Activated T-cell treated with anti-CD3 and anti-CD28 coated beads, Interleukin-2, amount 50 U/mL, for 24 hours (primary cell): ENCODE results near the gene DMGDH.
"Not testable (repeated sequence)": the region's sequence is repeated elsewhere in the genome, so short reads cannot be mapped to it uniquely, and the experiment has no call there.

Source experiments
- DNase-seq: peaks from one replicate; pipeline ENCODE4 v3.0.0-alpha.2; 2020
- H3K27ac Mint-ChIP-seq: 2 replicates; pipeline ENCODE4 v1.8.0; 2020; ENCODE audit warnings: mild to moderate bottlenecking, mixed read lengths
- H3K27me3 Mint-ChIP-seq: 2 replicates; pipeline ENCODE4 v1.8.0; 2020; ENCODE audit warnings: mixed read lengths
- H3K36me3 Mint-ChIP-seq: 2 replicates; pipeline ENCODE4 v1.8.0; 2020; ENCODE audit warnings: low read depth, mixed read lengths
- H3K4me1 Mint-ChIP-seq: 2 replicates; pipeline ENCODE4 v1.8.0; 2020; ENCODE audit warnings: low read depth, mixed read lengths
- H3K4me3 Mint-ChIP-seq: 2 replicates; pipeline ENCODE4 v1.8.0; 2020; ENCODE audit warnings: mild to moderate bottlenecking, moderate library complexity, mixed read lengths
- H3K9me3 Mint-ChIP-seq: 2 replicates; pipeline ENCODE4 v1.8.0; 2020; ENCODE audit warnings: mixed read lengths

The DMGDH gene

GRCh38 chr5:78984439-78985115 is 84.9 kb downstream of the DMGDH start:
- Mint-ChIP-seq H3K4me1 (peaks cover 47% of the 10 kb centered on the region), H3K27ac (peak overlapping the region; percentile 94), H3K4me3 (peak overlapping the region; percentile 87), H3K36me3 (peaks cover 2% of the 10 kb centered on the region), H3K9me3 (no peaks in the 10 kb centered on the region), H3K27me3 (no peaks in the 10 kb centered on the region)
- DNase-seq: peak; percentile 88

DNA sequence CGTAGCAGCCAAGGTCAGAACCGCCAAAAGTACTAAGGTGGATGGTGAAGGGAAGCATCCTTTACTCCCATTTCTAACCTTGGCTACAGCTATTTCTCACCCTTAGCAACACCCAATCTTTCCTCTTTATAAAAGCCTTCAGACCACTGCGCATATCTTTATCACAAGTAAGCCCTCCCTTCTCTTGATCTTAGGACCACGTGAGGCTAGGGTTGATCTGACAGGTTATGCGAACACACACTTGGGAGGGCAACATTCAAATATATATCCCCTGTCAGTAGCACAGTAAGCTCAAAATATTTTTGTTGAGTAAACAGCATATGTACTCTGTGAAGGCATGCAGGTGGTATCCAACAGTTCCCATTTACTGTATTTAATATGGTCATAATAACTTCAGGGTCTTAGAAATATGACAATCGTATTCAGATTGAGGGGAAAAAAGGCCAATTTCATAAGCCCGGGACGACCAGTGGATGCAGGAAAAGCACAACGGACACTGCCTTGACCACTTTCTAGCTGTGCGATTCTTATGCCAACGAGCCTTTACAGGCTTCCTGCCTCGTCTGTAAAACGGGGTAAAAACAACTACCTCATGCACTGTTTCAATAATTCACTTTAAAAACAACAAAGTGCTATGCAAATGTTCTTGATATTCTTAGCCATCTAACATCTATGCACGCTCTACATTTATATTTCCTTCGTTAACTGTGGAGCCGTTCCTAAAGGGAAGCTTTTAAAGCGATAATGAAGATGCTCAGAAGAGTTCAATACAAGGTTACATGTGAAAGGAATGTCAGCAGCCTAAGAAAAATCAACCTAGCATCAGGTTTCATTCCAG is 85.7 kb downstream of the DMGDH start:
- H3K27me3 Mint-ChIP-seq: no peaks in the 10 kb centered on the region
- H3K27ac Mint-ChIP-seq: peak overlapping the region; percentile 94
- no peak for DNase-seq
- peak overlapping the region; percentile 87 for H3K4me3 Mint-ChIP-seq
- no peaks in the 10 kb centered on the region for H3K9me3 Mint-ChIP-seq
- peaks cover 2% of the 10 kb centered on the region for H3K36me3 Mint-ChIP-seq
- H3K4me1 Mint-ChIP-seq: peaks cover 54% of the 10 kb centered on the region

DNA sequence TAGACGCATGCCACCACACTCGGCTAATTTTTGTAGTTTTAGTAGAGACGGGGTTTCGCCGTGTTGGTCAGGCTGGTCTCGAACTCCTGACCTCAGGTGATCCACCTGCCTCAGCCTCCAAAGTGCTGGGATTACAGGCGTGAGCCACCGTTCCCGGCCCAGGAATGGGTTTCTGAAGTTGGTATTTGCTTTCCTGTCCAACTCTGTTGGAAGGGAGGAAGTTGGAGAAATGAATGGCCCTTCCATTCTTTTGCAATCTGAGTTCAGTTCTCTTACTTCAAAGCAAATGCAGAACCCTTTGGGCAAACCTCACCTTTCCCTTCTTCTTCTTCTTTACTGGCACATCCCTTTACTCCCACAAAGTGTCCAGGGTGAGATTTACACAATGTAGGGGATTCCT is 86.3 kb downstream of the DMGDH start:
- Mint-ChIP-seq H3K4me1 (peaks cover 52% of the 10 kb centered on the region), H3K4me3 (peak overlapping the region; percentile 87)
- DNase-seq, H3K36me3 Mint-ChIP-seq, H3K27me3 Mint-ChIP-seq, H3K9me3 Mint-ChIP-seq, H3K27ac Mint-ChIP-seq: not testable (repeated sequence)

- Mint-ChIP-seq H3K27me3 (no peaks in the 10 kb centered on the region), H3K4me1 (peaks cover 38% of the 10 kb centered on the region), H3K27ac (no peak overlapping the region), H3K9me3 (no peaks in the 10 kb centered on the region), H3K4me3 (no peak overlapping the region), H3K36me3 (no peaks in the 10 kb centered on the region)
- DNase-seq: no peak
Measured at GRCh38 chr5:78979909-78980308, 89.6 kb downstream of the DMGDH start.

DNA sequence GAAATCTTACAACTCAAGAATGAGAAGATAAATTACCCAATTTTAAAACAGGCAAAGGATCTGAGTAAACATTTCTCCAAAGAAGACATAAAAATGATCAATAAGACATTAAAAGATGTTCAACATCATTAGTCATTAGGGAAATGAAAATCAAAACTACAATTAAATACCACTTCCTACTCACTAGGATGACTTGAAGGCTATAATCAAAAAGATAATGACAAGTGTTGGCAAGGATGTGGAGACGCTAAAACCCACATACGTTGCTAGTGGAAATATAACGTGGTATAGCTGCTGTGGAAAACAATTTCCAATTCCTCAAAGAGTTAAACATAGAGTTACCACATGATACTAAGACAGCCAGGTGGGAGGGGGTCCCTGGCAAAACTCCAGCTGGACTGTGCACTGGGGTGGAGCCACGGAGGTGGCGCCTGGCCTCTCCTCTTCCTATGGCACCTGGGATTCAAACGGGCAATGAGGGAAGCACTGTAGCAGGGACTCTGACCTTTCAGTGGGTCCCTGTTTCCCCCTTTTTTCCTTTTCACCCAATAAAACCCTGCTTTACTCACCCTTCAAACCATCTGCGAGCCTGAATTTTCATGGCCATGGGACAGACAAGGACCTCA is 90.2 kb downstream of the DMGDH start:
- H3K27me3 Mint-ChIP-seq: no peaks in the 10 kb centered on the region
- no peak overlapping the region for H3K4me3 Mint-ChIP-seq
- H3K9me3 Mint-ChIP-seq: no peaks in the 10 kb centered on the region
- H3K4me1 Mint-ChIP-seq: peaks cover 38% of the 10 kb centered on the region
- no peak for DNase-seq
- H3K36me3 Mint-ChIP-seq: no peaks in the 10 kb centered on the region
- peak overlapping the region; percentile 0 for H3K27ac Mint-ChIP-seq

DNA sequence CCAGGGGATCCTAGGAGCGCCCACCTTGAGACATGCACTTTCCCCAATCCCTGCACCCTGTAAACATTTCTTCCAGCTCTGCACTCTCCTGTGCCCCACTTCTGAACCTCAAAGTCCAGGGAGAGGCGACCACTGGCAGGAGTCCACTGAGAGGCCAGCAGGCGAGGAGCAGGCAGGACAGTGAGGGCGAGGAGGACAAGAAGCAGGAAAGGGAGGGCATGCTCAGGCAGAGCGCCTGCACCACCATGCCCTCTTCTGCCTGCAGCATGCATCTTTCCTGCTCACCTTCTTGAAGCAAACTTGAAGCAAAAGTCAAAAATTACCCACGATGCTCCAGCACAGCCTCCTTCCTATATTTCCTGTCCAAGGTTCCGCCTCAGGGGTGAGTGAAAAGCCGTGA is 94.4 kb downstream of the DMGDH start:
- no peaks in the 10 kb centered on the region for H3K27me3 Mint-ChIP-seq
- no peak for DNase-seq
- peaks cover 13% of the 10 kb centered on the region for H3K4me1 Mint-ChIP-seq
- no peaks in the 10 kb centered on the region for H3K9me3 Mint-ChIP-seq
- no peaks in the 10 kb centered on the region for H3K36me3 Mint-ChIP-seq
- H3K27ac Mint-ChIP-seq: no peak overlapping the region
- no peak overlapping the region for H3K4me3 Mint-ChIP-seq

DNA sequence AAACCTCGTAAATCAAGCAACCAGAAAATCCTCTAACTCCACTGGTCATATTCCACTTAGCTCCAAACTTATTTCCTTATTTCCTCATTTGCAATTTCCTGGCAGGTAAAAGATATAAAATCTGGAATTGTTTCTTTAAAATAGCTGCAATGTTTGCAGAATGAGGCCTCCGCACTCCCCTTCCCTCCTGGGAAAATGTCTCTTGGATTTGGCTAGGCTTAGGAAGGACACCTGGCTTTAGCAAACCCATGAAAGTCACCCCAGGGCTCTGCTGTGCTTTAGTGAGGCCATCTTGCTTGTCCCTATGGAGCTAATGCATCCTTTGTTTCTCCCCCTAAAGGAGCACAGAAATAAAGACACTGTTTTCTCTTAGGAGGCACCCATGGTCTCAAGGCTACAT is 94.9 kb downstream of the DMGDH start:
- H3K9me3 Mint-ChIP-seq: no peaks in the 10 kb centered on the region
- H3K36me3 Mint-ChIP-seq: no peaks in the 10 kb centered on the region

GRCh38 chr5:78974011-78974410 is 95.5 kb downstream of the DMGDH start:
- Mint-ChIP-seq H3K36me3 (peaks cover 2% of the 10 kb centered on the region), H3K27me3 (no peaks in the 10 kb centered on the region), H3K4me1 (peaks cover 3% of the 10 kb centered on the region), H3K27ac (no peak overlapping the region), H3K9me3 (no peaks in the 10 kb centered on the region), H3K4me3 (no peak overlapping the region)
- DNase-seq: no peak

More for the DNA sequence above, 94.9 kb downstream of the DMGDH start:
- H3K27ac Mint-ChIP-seq: no peak overlapping the region
- no peak overlapping the region for H3K4me3 Mint-ChIP-seq
- DNase-seq: no peak
- H3K4me1 Mint-ChIP-seq: peaks cover 9% of the 10 kb centered on the region
- H3K27me3 Mint-ChIP-seq: no peaks in the 10 kb centered on the region

DNA sequence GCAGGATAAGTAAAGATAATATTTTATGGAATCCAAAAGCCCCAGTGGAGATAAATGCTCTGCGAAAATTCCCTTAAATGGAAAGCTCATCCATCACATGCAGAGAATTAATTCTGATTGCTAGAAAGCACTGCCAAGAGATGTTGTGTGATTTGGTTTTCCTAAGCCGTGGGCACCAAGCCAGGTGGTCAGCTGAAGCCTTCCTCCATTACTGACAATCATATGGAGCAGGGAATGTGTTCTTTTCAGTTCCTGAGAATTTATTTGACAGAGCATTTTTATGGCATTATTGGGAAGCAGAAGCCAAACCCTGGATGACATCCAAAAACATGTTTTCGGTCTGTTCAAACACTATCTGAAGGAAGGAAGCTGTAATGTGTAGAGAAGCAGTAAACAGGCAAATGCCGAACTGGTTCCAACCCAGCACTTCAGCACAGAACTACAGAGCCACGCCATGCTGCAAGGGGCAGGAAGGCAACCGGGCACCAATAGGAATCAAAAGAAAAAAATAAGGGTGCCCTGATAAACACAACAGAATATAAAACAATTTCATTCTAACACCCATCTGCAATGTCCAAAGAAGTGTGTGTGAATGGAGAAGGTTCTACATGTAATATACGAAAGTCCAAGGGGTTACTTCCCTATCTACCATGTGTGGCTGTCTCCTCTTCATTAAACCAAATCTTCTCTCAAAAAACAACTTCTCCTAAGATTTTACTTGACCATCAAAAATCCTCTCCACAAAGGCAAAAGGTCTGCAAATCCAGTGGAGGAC is 96.6 kb downstream of the DMGDH start:
- DNase-seq: no peak
- no peak overlapping the region for H3K27ac Mint-ChIP-seq
- no peak overlapping the region for H3K4me3 Mint-ChIP-seq
- no peaks in the 10 kb centered on the region for H3K9me3 Mint-ChIP-seq
- no peaks in the 10 kb centered on the region for H3K4me1 Mint-ChIP-seq
- no peaks in the 10 kb centered on the region for H3K27me3 Mint-ChIP-seq
- H3K36me3 Mint-ChIP-seq: peaks cover 11% of the 10 kb centered on the region

DNA sequence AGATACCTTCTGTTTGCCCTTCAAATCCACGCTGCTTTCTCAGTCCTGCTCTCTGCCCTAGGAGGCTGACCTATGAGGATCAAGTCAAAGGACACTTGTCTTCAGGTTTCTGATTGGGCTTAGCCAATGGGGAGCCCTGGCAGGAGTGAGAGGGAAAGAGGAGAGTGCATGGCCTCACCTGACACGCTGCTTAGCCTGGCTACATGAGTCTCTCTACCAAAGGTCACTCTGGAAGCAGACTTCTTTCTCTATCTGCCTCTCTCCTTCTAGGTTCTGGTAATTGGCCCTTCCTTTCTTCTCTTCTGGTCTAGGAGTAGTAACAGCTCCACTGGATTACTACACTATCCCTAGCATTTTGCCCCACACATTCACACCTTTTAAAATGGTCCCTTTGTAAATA is 97.5 kb downstream of the DMGDH start:
- H3K4me1 Mint-ChIP-seq: no peaks in the 10 kb centered on the region
- no peak overlapping the region for H3K27ac Mint-ChIP-seq
- peaks cover 17% of the 10 kb centered on the region for H3K36me3 Mint-ChIP-seq
- DNase-seq: no peak
- H3K4me3 Mint-ChIP-seq: no peak overlapping the region
- H3K27me3 Mint-ChIP-seq: no peaks in the 10 kb centered on the region
- no peaks in the 10 kb centered on the region for H3K9me3 Mint-ChIP-seq

- no peaks in the 10 kb centered on the region for H3K4me1 Mint-ChIP-seq
- DNase-seq: no peak
- H3K27ac Mint-ChIP-seq: no peak overlapping the region
- peaks cover 30% of the 10 kb centered on the region for H3K36me3 Mint-ChIP-seq
- no peaks in the 10 kb centered on the region for H3K9me3 Mint-ChIP-seq
- H3K4me3 Mint-ChIP-seq: no peak overlapping the region
- H3K27me3 Mint-ChIP-seq: no peaks in the 10 kb centered on the region
Measured at GRCh38 chr5:78968781-78969180, 100.7 kb downstream of the DMGDH start.

DNA sequence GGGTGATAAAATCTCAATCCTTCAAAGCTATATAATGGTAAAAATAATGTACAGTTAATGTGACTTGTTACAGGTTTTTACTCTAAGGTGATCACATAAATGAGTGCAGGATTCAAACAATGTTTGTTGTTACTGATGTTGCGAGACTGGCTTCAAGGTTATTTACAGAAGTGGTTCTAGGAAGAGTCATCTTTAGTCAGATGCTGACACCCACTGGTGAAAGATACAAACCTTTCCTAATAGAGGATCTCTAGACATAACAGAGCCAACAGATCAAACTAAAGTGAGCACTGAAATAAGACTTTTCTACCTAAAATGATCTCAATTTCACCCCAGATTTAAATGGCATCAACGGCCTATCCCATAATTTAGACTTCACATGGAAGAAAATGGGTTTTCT is 104.6 kb downstream of the DMGDH start:
- Mint-ChIP-seq H3K9me3 (no peaks in the 10 kb centered on the region), H3K36me3 (peaks cover 53% of the 10 kb centered on the region)

DNA sequence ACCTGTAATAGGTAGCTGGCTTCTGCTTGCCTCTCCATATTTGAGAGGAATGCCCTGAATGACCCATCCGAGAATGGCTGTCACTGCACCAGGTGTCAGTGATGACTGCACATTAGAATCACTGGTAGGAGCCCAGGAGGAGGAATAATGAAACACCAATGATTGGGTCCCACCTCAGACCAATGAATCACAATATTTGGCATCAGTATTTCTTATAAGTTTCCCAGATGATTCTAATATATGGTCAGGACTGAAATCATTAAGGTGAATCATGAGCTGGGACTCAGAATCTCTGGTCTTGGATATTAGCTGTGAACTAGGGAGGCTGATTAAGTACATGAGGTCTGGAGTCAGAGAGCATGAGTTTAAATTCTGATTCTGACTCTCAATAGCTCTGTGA is 107.7 kb downstream of the DMGDH start:
- H3K27ac Mint-ChIP-seq: no peak overlapping the region
- DNase-seq: no peak
- no peak overlapping the region for H3K4me3 Mint-ChIP-seq
- H3K4me1 Mint-ChIP-seq: no peaks in the 10 kb centered on the region
- peaks cover 42% of the 10 kb centered on the region for H3K36me3 Mint-ChIP-seq
- H3K9me3 Mint-ChIP-seq: no peaks in the 10 kb centered on the region
- H3K27me3 Mint-ChIP-seq: no peaks in the 10 kb centered on the region

More for the DNA sequence above, 104.6 kb downstream of the DMGDH start:
- Mint-ChIP-seq H3K4me3 (no peak overlapping the region), H3K27ac (no peak overlapping the region), H3K4me1 (no peaks in the 10 kb centered on the region), H3K27me3 (no peaks in the 10 kb centered on the region)
- no peak for DNase-seq

DNA sequence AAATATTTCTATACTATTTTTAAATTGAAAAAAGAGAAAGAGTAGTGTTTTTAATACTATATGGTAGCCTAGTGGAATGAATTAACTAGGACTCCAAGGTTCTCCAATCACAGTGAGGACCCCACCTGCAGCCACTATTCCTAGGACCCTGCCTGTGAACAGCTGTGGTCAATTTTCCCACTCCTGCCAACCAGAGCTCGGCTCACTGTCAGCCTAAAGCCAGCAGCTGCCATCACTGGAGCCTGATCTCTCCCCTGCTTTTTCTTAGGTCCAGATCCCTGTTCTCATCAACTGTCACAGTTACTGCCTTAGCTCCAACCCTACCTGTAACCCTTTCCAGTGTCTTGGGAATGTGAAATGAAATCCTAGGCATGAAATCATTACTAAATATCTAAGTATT is 109.7 kb downstream of the DMGDH start:
- no peaks in the 10 kb centered on the region for H3K27me3 Mint-ChIP-seq
- no peak overlapping the region for H3K4me3 Mint-ChIP-seq
- H3K36me3 Mint-ChIP-seq: peaks cover 49% of the 10 kb centered on the region
- H3K9me3 Mint-ChIP-seq: no peaks in the 10 kb centered on the region
- H3K4me1 Mint-ChIP-seq: no peaks in the 10 kb centered on the region
- DNase-seq: no peak
- H3K27ac Mint-ChIP-seq: no peak overlapping the region
